Esophagus (tissue), 2 donors: ENCODE results near the gene SMYD3. TPM values are rescaled to one million over a fixed set of nuclear protein-coding genes. Genes with fewer than 3 reads are reported as not detected.
A peak's percentile ranks its signal among the peaks of the same experiment; 100 is the strongest.
"Not testable (repeated sequence)": the region's sequence is repeated elsewhere in the genome, so short reads cannot be mapped to it uniquely, and the experiment has no call there.

ENCODE experiments used
- H3K27ac ChIP-seq, 2 donors: one replicate each; pipeline ENCODE4 v1.5.1; 2013; ENCODE audit warnings: low read depth in 2 of 2, mild to moderate bottlenecking in 2 of 2, inconsistent platforms in 1 of 2, low read length in 1 of 2, moderate library complexity in 1 of 2
- H3K27me3 ChIP-seq, 2 donors: one replicate each; pipeline ENCODE4 v1.6.1; 2013; ENCODE audit warnings: low read length in 2 of 2, control low read depth in 1 of 2, mild to moderate bottlenecking in 1 of 2; ENCODE audit not compliant: insufficient read depth in 2 of 2, control insufficient read depth in 1 of 2
- H3K36me3 ChIP-seq, 2 donors: one replicate each; pipeline ENCODE4 v1.6.1; 2013; ENCODE audit warnings: low read length in 1 of 2; ENCODE audit not compliant: control insufficient read depth in 2 of 2, insufficient read depth in 2 of 2
- H3K4me1 ChIP-seq, 2 donors: one replicate each; pipeline ENCODE4 v1.6.1; 2013; ENCODE audit warnings: low read length in 1 of 2; ENCODE audit not compliant: control insufficient read depth in 2 of 2, insufficient read depth in 2 of 2
- H3K4me3 ChIP-seq, 2 donors: one replicate each; pipeline ENCODE4 v1.5.1; 2013; ENCODE audit warnings: low read length in 2 of 2, mild to moderate bottlenecking in 2 of 2, low read depth in 1 of 2, moderate library complexity in 1 of 2
- H3K9me3 ChIP-seq, 2 donors: one replicate each; pipeline ENCODE4 v1.6.1; 2013; ENCODE audit warnings: mild to moderate bottlenecking in 2 of 2, low read depth in 1 of 2, low read length in 1 of 2, moderate library complexity in 1 of 2; ENCODE audit not compliant: control insufficient read depth in 2 of 2, insufficient read depth in 1 of 2
- WGBS, 2 donors: extraction: QIAGEN DNeasy Blood & Tissue Kit; methylation state at CpG; one replicate each; pipeline ENCODE4 v1.1.7; 2013; 5-methylcytosine and 5-hydroxymethylcytosine counted together
- polyA plus RNA-seq, 2 donors: library from polyadenylated mRNA; stranded (reverse); fragments of 200-250 nt; gene quantifications; one replicate each; pipeline ENCODE4 v1.2.3, GENCODE V29; 2013
- donor health status: healthy with polysubstance abuse.
- donor health status: Bipolar disorder and iron deficiency.

The SMYD3 gene
- polyA plus RNA-seq, 2 donors, result 5.0 to 5.7 TPM

DNA sequence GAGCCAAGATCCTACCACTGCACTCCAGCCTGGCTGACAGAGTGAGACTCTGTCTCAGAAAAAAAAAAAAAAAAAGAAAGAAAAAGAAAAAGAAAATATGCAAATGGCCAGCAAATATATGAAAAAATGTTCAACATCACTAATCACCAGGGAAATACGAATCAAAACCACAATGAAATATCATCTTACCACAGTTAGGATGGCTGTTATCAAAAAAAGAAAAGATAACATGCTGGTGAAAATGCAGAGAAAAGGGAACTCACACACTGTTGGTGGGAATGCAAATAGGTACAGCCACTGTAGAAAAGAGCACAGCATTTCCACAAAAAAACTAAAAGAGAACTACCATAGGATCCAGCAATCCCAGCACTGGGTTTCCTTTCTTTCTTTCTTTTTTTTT lies 477.5 kb downstream of the SMYD3 start:
- Histone ChIP-seq H3K36me3 (no peaks in the 10 kb centered on the region), H3K27me3 (no peaks in the 10 kb centered on the region), H3K4me1 (peaks cover 0 to 2% of the 10 kb centered on the region in 2 donors), H3K27ac (no peak overlapping the region), H3K9me3 (no peaks in the 10 kb centered on the region), H3K4me3 (no peak overlapping the region)
- WGBS, 2 donors, result 82 to 93% methylated on average over 1 of the region's 1 CpG

DNA sequence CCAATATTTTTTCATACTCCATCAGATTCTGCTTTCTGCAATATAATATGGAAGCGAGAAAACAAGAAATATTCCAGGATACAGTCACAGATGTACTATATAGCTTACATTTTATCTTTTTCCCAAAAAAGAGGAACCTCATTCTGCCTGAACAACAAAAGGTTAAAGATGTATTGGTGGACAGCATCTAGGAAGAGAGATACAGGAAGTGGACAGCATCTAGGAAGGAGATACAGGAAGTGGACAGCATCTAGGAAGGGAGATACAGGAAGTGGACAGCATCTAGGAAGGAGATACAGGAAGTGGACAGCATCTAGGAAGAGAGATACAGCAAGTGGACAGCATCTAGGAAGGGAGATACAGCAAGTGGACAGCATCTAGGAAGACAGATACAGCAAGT lies 483.0 kb downstream of the SMYD3 start:
- not testable (repeated sequence) for H3K4me1 ChIP-seq, H3K9me3 ChIP-seq, H3K27ac ChIP-seq, H3K36me3 ChIP-seq, H3K4me3 ChIP-seq, H3K27me3 ChIP-seq
- WGBS, 2 donors, result 97% methylated on average over 1 of the region's 1 CpG

DNA sequence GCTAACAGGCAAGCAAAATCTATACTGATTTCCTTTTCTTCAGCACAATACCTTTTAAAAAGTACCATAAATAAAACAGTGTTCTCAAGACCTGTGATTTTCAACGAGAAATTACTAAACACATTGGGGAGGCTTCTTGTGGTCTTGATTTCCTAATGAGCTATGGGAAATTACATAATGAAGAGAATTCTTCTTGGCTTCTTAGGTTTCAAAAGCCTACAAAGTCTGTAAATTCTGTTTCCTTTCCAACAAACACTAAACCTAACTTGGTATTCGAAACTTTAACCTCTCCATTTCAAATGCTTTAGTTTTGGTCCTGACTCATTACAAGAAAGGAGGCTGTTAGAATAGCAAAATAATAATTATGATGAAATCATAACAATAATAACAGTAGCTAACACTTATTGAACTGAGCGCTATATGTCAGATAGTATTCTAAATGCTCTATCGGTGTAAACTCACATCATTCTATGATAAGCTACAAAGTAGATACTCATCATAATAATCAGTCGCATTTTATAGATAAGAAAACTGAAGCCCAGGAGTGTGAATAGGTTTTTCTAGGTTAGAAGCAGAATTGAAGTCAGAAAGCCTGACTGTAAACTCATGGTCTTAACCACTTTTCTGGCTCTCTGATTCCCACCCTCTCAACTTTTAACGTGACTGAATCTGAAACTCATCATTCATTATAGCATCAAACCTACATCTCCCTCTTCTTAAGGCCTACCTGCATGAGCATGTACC lies 486.7 kb downstream of the SMYD3 start:
- H3K9me3 ChIP-seq, result no peaks in the 10 kb centered on the region
- no peak overlapping the region for H3K27ac ChIP-seq
- H3K4me1 ChIP-seq, result no peaks in the 10 kb centered on the region
- no peaks in the 10 kb centered on the region for H3K27me3 ChIP-seq
- no peaks in the 10 kb centered on the region for H3K36me3 ChIP-seq
- 71 to 75% methylated on average over 6 of the region's 6 CpGs for WGBS, 2 donors
- no peak overlapping the region for H3K4me3 ChIP-seq

DNA sequence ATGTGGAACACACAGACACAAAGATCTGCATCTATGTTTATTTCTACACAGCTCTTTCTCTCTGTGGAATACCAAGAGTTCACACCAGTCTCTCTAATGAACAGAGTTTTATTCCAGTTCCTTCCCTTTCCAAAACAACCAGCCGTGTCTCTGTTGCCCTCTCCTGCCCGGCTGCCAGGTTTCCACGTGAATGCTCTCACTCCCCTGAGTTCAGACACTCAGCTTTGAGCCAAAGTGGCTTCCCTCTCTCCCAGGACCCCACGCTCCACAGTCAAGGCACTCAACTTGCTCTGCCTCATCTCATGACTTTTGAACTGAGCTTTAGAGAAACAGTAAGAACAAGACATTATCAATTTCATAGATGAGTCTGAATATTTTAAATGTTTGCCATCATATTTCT lies 488.9 kb downstream of the SMYD3 start:
- Histone ChIP-seq H3K4me3 (no peak overlapping the region), H3K4me1 (no peaks in the 10 kb centered on the region), H3K27me3 (no peaks in the 10 kb centered on the region), H3K27ac (no peak overlapping the region), H3K36me3 (no peaks in the 10 kb centered on the region), H3K9me3 (no peaks in the 10 kb centered on the region)
- 82% methylated on average over 4 of the region's 4 CpGs for WGBS, 2 donors

DNA sequence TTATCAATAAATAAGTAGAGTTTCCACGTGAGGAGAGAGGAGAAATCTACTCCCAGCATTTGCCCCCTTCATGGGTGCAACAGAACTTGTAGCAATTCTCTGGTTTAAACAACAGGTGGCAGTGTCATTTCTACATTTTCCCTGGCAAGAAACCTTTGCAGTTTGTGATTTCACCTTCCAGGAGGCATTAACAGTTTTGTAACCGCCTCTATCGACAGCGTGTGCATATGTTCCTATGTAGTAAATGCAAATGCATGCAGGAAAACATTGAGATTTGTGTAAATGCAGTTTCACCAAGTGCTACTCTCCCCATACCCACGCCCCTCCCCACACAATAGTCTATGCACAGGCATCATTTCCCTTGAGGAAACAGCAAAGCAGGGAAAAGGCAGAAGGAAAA lies 494.7 kb downstream of the SMYD3 start:
- Histone ChIP-seq H3K4me1 (no peaks in the 10 kb centered on the region), H3K9me3 (no peaks in the 10 kb centered on the region), H3K27ac (no peak overlapping the region), H3K27me3 (no peaks in the 10 kb centered on the region), H3K36me3 (no peaks in the 10 kb centered on the region), H3K4me3 (no peak overlapping the region)
- WGBS, 2 donors, result 31 to 41% methylated on average over 5 of the region's 5 CpGs

DNA sequence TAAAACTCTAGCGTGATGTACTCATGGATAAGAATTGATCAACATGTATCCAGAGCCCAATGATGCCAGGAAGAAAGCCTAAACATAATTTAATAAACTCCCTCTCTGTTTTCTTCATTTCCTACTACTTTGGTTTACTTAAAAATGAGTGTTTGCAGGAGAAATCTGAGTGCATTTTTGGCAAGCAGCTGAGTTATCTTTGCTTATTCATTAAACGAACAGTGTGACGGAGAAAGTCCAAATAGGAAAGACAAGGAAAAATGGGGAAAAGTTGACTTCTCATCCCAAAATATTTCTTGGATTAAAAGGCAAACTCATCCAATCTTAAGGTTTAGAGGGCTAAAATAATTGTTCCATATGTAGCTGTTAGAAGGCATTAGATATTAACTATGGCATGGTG lies 496.7 kb downstream of the SMYD3 start:
- no peaks in the 10 kb centered on the region for H3K9me3 ChIP-seq
- 90% methylated on average over 3 of the region's 3 CpGs for WGBS, 2 donors
- no peaks in the 10 kb centered on the region for H3K4me1 ChIP-seq
- no peaks in the 10 kb centered on the region for H3K36me3 ChIP-seq
- H3K27me3 ChIP-seq, result no peaks in the 10 kb centered on the region
- H3K27ac ChIP-seq, result no peak overlapping the region
- H3K4me3 ChIP-seq, result no peak overlapping the region

DNA sequence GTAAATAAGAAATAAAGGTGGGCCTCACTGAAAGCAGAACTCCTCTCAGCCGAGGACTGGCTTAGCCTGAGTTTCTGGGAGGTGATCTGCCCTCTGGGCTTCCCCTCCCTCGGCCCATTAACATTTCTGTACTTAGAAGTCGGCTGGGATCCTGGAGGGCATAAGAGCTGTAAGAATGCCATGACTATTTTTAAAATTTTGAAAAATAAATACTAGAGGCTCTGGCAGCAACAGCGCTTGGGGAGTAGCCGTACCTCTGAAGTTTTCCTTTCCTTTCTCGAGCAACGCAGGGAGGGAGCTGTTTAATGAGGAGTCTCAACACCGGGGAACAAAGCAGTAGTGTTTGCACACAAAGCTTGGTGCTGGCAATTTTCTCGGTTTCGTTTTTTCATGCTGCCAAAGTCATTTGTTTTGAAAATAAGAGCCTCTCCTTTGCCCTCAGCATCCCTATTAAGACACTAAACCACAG lies 498.7 kb downstream of the SMYD3 start:
- no peaks in the 10 kb centered on the region for H3K9me3 ChIP-seq
- WGBS, 2 donors, result 50 to 52% methylated on average over 10 of the region's 10 CpGs
- no peaks in the 10 kb centered on the region for H3K36me3 ChIP-seq
- H3K4me3 ChIP-seq, result no peak overlapping the region
- peak overlapping the region; percentile 18 to 30 for H3K27ac ChIP-seq
- no peaks in the 10 kb centered on the region for H3K4me1 ChIP-seq
- no peaks in the 10 kb centered on the region for H3K27me3 ChIP-seq

DNA sequence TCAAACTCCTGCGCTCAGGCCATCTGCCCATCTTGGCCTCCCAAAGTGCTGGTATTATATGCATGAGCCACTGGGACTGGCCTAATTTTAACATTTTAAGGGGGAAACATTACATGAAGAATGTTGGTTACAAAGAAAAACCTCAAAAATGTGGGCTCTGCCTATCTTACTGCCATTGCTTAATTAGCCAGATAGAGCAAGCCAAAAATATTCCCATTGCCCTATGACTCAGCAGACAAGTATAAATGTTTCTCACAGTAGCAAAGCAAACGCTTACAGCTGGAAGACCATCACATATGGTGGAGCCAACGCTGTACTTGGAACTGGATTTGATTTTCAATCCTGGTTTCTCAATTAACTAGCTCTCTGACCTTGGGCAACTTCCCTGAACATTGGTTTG lies 502.0 kb downstream of the SMYD3 start:
- Histone ChIP-seq H3K4me1 (no peaks in the 10 kb centered on the region), H3K4me3 (no peak overlapping the region), H3K36me3 (no peaks in the 10 kb centered on the region), H3K27me3 (no peaks in the 10 kb centered on the region), H3K9me3 (no peaks in the 10 kb centered on the region), H3K27ac (no peak overlapping the region)
- WGBS, 2 donors, result 45 to 61% methylated on average over 3 of the region's 3 CpGs

DNA sequence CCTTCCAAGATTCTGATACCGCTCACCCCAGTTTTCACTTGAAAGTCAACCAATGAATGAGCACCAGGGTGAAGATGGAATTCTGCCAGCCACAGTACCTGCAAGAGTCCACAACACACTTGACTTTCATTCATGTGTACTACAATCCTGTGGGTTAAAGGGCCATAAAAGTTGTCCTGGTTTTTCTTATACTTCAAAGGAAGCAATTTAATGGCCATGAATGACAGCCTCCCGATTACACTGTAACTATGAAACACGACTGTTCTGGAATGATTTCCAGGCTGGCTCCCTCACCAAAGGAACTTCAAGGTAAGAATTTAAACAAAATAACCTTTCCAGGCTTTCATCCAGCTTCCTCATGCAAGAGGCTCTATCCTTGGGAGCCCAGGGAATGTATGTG lies 502.8 kb downstream of the SMYD3 start:
- WGBS, 2 donors, result 53 to 69% methylated on average over 3 of the region's 3 CpGs
- H3K36me3 ChIP-seq, result no peaks in the 10 kb centered on the region
- no peaks in the 10 kb centered on the region for H3K27me3 ChIP-seq
- H3K4me1 ChIP-seq, result no peaks in the 10 kb centered on the region
- no peak overlapping the region for H3K27ac ChIP-seq
- no peaks in the 10 kb centered on the region for H3K9me3 ChIP-seq
- no peak overlapping the region for H3K4me3 ChIP-seq

DNA sequence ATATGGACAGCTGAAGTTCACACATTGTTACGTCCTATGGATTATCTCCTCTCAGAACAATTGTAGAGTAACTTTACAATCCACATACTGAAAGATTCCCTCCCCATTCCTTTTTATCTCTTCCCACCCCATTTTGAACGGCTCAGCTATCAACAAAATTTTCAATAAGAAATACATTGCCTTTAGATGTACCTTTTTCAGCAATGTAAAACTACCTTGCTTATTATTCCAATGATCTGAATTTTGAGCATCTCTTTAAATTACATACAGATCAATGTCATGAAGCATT lies 503.7 kb downstream of the SMYD3 start:
- 54 to 64% methylated on average over 2 of the region's 2 CpGs for WGBS, 2 donors
- H3K36me3 ChIP-seq, result no peaks in the 10 kb centered on the region
- no peak overlapping the region for H3K27ac ChIP-seq
- H3K9me3 ChIP-seq, result no peaks in the 10 kb centered on the region
- H3K4me1 ChIP-seq, result no peaks in the 10 kb centered on the region
- no peak overlapping the region for H3K4me3 ChIP-seq
- H3K27me3 ChIP-seq, result no peaks in the 10 kb centered on the region
